Fibroblast of lung (primary cell): ENCODE results near the gene COL2A1. TPM values are rescaled to one million over a fixed set of nuclear protein-coding genes. Genes with fewer than 3 reads are reported as not detected.
A peak's percentile ranks its signal among the peaks of the same experiment; 100 is the strongest.

Experiments used
- DNase-seq, 2 donors: peaks; one replicate each; pipeline versions ENCODE4 v3.0.0 to v3.0.0-alpha.2; 2010; ENCODE audit warnings: low read depth in 2 of 2
- H2AFZ ChIP-seq: 2 replicates; pipeline ENCODE4 v1.5.1; 2012; ENCODE audit warnings: low read length, control low read depth, inconsistent platforms
- H3K27ac ChIP-seq: 2 replicates; pipeline ENCODE4 v1.5.1; 2011; ENCODE audit warnings: low read length, control low read depth; ENCODE audit not compliant: insufficient read depth
- H3K27me3 ChIP-seq: 2 replicates; pipeline ENCODE4 v1.5.1; 2011; ENCODE audit warnings: mild to moderate bottlenecking, low read length; ENCODE audit not compliant: control insufficient read depth, insufficient read depth
- H3K36me3 ChIP-seq: 2 replicates; pipeline ENCODE4 v1.5.1; 2011; ENCODE audit warnings: low read length; ENCODE audit not compliant: control insufficient read depth, insufficient read depth
- H3K4me1 ChIP-seq: 2 replicates; pipeline ENCODE4 v1.5.1; 2011; ENCODE audit warnings: low read length; ENCODE audit not compliant: control insufficient read depth, insufficient read depth; ENCODE audit errors: extremely low read depth
- H3K4me2 ChIP-seq: 2 replicates; pipeline ENCODE4 v1.5.1; 2011; ENCODE audit warnings: low read length, control low read depth; ENCODE audit not compliant: insufficient read depth; ENCODE audit errors: extremely low read depth
- H3K4me3 ChIP-seq, 4 experiments: fragments of 200-600 bp in 1 of 4; sonication (generic) in 1 of 4; replicated peaks in 1 of 4; 2 replicates each; pipeline ENCODE4 v1.5.1; 2011 to 2016; ENCODE audit warnings: low read length in 4 of 4, low read depth in 3 of 4, mild to moderate bottlenecking in 3 of 4, control low read depth in 2 of 4, inconsistent platforms in 1 of 4, mixed read lengths in 1 of 4; ENCODE audit not compliant: insufficient read depth in 1 of 4; ENCODE audit errors: control extremely low read depth in 1 of 4
- H3K79me2 ChIP-seq: 2 replicates; pipeline ENCODE4 v1.5.1; 2012; ENCODE audit warnings: mild to moderate bottlenecking, low read length, inconsistent platforms; ENCODE audit not compliant: control insufficient read depth, insufficient read depth
- H3K9ac ChIP-seq: 2 replicates; pipeline ENCODE4 v1.5.1; 2011; ENCODE audit warnings: mild to moderate bottlenecking, low read length, control low read depth; ENCODE audit not compliant: insufficient read depth
- H3K9me3 ChIP-seq: 2 replicates; pipeline ENCODE4 v1.5.1; 2012; ENCODE audit warnings: low read depth, low read length; ENCODE audit not compliant: control insufficient read depth, insufficient read depth
- H4K20me1 ChIP-seq: 2 replicates; pipeline ENCODE4 v1.5.1; 2011; ENCODE audit warnings: low read length; ENCODE audit not compliant: control insufficient read depth, insufficient read depth; ENCODE audit errors: extremely low read depth
- EZH2 ChIP-seq: IDR thresholded peaks from 2 replicates; pipeline ENCODE4 v1.5.1; 2012; ENCODE audit warnings: low read length, control low read depth, mild to moderate bottlenecking; ENCODE audit errors: missing control alignments
- polyA plus RNA-seq, 2 donors: library from polyadenylated mRNA; depleted of rRNA in 1 of 2; stranded (reverse) in 1 of 2; unstranded in 1 of 2; fragments of >200 nt; gene quantifications; 2 replicates each; pipeline ENCODE4 v1.2.1, GENCODE V29; 2011 to 2012; ENCODE audit warnings: missing spikeins in 1 of 2
- total RNA-seq: library from RNA; depleted of rRNA; stranded (reverse); fragments of >200 nt; gene quantifications from 2 replicates; pipeline ENCODE4 v1.2.1, GENCODE V29; 2014
- TF ChIP-seq, protein P1 (sequence below), 2 donors: IDR thresholded peaks in 1 of 2; conservative IDR thresholded peaks in 1 of 2; 1 replicate in 1 of 2; 2 replicates in 1 of 2; pipeline ENCODE4 v1.5.1; 2011 to 2012; ENCODE audit warnings: low read length in 2 of 2, control low read depth in 1 of 2, inconsistent platforms in 1 of 2, low read depth in 1 of 2, mild to moderate bottlenecking in 1 of 2

Gene COL2A1
- total and polyA plus RNA-seq, 2 donors (not counting 1 experiment from before 2014, with no cell fraction given), result not detected

DNA sequence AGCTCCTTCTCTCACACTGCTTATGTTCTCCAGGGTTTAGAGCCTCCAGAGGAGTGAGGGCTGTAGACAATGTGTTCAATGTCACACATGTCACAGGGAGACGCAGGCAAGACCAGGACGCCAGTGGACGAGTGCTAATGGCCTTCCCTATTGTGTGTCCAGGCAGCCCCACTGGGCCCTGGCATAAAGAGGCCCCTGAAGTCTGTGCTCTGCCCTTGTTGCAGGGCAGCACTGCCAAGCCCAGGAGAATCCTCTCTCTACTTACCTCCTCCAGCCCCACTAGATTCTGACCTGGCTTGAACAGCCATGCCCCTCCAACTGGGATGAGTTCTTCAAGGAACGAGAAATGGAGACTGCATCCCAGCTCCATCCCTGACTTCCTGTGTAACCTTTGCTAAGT, 65.7 kb downstream of the COL2A1 start:
- Histone ChIP-seq H3K27ac (no peak overlapping the region), H2AFZ (no peak overlapping the region), H3K9me3 (no peaks in the 10 kb centered on the region), H3K4me2 (no peak overlapping the region), H3K27me3 (no peaks in the 10 kb centered on the region), H3K4me1 (peaks cover 9% of the 10 kb centered on the region), H3K9ac (no peak overlapping the region), H3K79me2 (no peaks in the 10 kb centered on the region), H3K36me3 (no peaks in the 10 kb centered on the region), H3K4me3 (no peak overlapping the region), H4K20me1 (no peaks in the 10 kb centered on the region)
- DNase-seq, result no peak
- TF ChIP-seq, protein P1, sequence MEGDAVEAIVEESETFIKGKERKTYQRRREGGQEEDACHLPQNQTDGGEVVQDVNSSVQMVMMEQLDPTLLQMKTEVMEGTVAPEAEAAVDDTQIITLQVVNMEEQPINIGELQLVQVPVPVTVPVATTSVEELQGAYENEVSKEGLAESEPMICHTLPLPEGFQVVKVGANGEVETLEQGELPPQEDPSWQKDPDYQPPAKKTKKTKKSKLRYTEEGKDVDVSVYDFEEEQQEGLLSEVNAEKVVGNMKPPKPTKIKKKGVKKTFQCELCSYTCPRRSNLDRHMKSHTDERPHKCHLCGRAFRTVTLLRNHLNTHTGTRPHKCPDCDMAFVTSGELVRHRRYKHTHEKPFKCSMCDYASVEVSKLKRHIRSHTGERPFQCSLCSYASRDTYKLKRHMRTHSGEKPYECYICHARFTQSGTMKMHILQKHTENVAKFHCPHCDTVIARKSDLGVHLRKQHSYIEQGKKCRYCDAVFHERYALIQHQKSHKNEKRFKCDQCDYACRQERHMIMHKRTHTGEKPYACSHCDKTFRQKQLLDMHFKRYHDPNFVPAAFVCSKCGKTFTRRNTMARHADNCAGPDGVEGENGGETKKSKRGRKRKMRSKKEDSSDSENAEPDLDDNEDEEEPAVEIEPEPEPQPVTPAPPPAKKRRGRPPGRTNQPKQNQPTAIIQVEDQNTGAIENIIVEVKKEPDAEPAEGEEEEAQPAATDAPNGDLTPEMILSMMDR (conservative IDR thresholded peaks at IDR 0.05 in 1 of 2, IDR thresholded peaks at IDR 0.05 in 1 of 2; ENCODE audit: low read depth in 1 of 2, low read length in 2 of 2), result no peak
- no peak for TF ChIP-seq EZH2

DNA sequence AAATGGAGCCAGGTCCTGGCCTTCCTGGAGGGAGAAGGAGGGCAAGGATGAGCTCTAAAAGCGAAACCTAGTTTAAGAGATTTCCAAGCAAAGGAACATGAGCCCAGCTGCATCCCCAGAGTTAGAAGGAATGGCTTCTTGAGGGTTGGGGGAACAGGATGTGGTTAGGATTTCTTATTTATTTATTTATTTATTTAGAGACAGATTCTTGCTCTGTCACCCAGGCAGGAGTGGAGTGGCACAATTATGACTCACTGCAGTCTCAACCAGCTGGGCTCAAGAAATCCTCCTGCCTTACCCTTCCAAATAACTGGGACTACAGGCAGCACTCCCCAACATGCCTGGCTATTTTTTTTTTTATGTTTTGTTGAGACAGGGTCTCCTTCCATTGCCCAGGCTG, 66.2 kb downstream of the COL2A1 start:
- no peaks in the 10 kb centered on the region for H3K36me3 ChIP-seq
- H3K79me2 ChIP-seq, result no peaks in the 10 kb centered on the region
- peak; percentile 50 to 54 for DNase-seq
- H4K20me1 ChIP-seq, result no peaks in the 10 kb centered on the region
- no peaks in the 10 kb centered on the region for H3K27me3 ChIP-seq
- H2AFZ ChIP-seq, result no peak overlapping the region
- no peak overlapping the region for H3K4me3 ChIP-seq
- H3K9ac ChIP-seq, result no peak overlapping the region
- peaks cover 9% of the 10 kb centered on the region for H3K4me1 ChIP-seq
- H3K27ac ChIP-seq, result no peak overlapping the region
- no peak for TF ChIP-seq EZH2
- TF ChIP-seq, protein P1 (conservative IDR thresholded peaks at IDR 0.05 in 1 of 2, IDR thresholded peaks at IDR 0.05 in 1 of 2; ENCODE audit: low read depth in 1 of 2, low read length in 2 of 2), result no peak
- H3K9me3 ChIP-seq, result no peaks in the 10 kb centered on the region
- peak overlapping the region; percentile 25 for H3K4me2 ChIP-seq

DNA sequence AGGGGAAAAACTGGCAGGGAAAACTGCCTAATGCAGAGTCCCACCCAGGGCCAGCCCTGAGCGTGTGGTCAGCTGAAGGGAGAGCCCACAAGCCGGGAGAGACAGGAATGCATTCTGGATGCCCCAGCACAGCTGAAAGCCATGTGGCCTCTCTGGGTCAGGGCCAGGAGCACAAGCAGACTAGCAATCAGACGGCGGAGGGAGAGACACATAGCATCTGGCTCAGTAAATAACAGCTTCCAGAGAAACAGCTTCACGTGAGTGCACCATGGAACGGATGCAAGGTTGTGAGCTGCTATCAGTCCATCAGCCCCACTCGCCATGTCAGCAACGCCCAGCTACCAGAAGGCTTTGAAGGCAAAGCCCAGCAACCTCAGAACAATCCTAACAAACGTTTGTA, 69.1 kb downstream of the COL2A1 start:
- Histone ChIP-seq H3K9ac (no peak overlapping the region), H3K79me2 (no peaks in the 10 kb centered on the region), H3K4me1 (peaks cover 9% of the 10 kb centered on the region), H3K27ac (no peak overlapping the region), H3K27me3 (peaks cover 7% of the 10 kb centered on the region), H3K9me3 (no peaks in the 10 kb centered on the region), H3K36me3 (no peaks in the 10 kb centered on the region), H3K4me2 (peak overlapping the region; percentile 58), H2AFZ (no peak overlapping the region), H3K4me3 (no peak overlapping the region), H4K20me1 (no peaks in the 10 kb centered on the region)
- TF ChIP-seq, protein P1 (conservative IDR thresholded peaks at IDR 0.05 in 1 of 2, IDR thresholded peaks at IDR 0.05 in 1 of 2; ENCODE audit: low read depth in 1 of 2, low read length in 2 of 2), result no peak
- no peak for TF ChIP-seq EZH2
- peak; percentile 74 to 87 for DNase-seq
